HepG2 (cell line): ENCODE data around the gene KMT2A. TPM values are rescaled to one million over a fixed set of nuclear protein-coding genes. Genes with fewer than 3 reads are reported as not detected.

Experiments used
- ATAC-seq: fragments of 200-7000 bp; cut with Tn5 transposase; 3 replicates; pipeline ENCODE4 v1.9.1; 2020; ENCODE audit warnings: mild to moderate bottlenecking, moderate library complexity
- BruUV-seq: library from RNA; stranded (reverse); fragments of 400-500 nt; replicated peaks from 2 replicates; lab custom pipeline; 2021; lab: Mats Ljungman, UMichigan
- CTCF ChIA-PET: fragments of 300-600 bp; formaldehyde crosslinking; extraction: SDS; loops from one replicate; lab custom pipeline; 2021; ENCODE audit warnings: low total read pairs, inconsistent platforms, low intra/inter-chr PET ratio; lab: Yijun Ruan, JAX
- POLR2A ChIA-PET: fragments of 350-600 bp; sonication (Branson Sonifier 250); formaldehyde crosslinking; loops from one replicate; lab custom pipeline; 2020; ENCODE audit warnings: antibody characterized with exemption, inconsistent platforms; lab: Yijun Ruan, JAX
- DNase-seq: peaks from one replicate; pipeline ENCODE4 v3.0.0-alpha.2; 2015; ENCODE audit warnings: low spot score
- FAIRE-seq: peaks from 3 replicates; lab custom pipeline; 2011; peaks lifted over from hg19 to GRCh38; lab: Jason Lieb, UNC
- H2AFZ ChIP-seq: one replicate; pipeline ENCODE4 v1.6.1; 2011; ENCODE audit warnings: low read length, inconsistent platforms
- H3K27ac ChIP-seq: fragments of 300-600 bp; 3 replicates; pipeline ENCODE4 v1.8.0; 2011; ENCODE audit warnings: mixed run types, mild to moderate bottlenecking, mixed read lengths, low read length, inconsistent platforms; ENCODE audit not compliant: insufficient read depth; ENCODE audit errors: extremely low read length
- H3K27me3 ChIP-seq, 2 experiments: fragments of 200-600 bp in 1 of 2; 2 replicates in 1 of 2; 3 replicates in 1 of 2; pipeline versions ENCODE4 v1.6.0 to v1.8.0; 2011; ENCODE audit warnings: low read length in 2 of 2, mild to moderate bottlenecking in 2 of 2, moderate library complexity in 2 of 2, inconsistent platforms in 1 of 2; ENCODE audit not compliant: insufficient read depth in 2 of 2, control insufficient read depth in 1 of 2
- H3K36me3 ChIP-seq, 2 experiments: fragments of 200-600 bp in 1 of 2; replicated peaks in 1 of 2; 2 replicates in 1 of 2; 3 replicates in 1 of 2; pipeline versions ENCODE4 v1.5.1 to v1.8.0; 2011; ENCODE audit warnings: low read length in 2 of 2, inconsistent platforms in 1 of 2; ENCODE audit not compliant: insufficient read depth in 2 of 2, control insufficient read depth in 1 of 2
- H3K4me1 ChIP-seq: 2 replicates; pipeline ENCODE4 v1.5.1; 2012; ENCODE audit warnings: low read length, inconsistent platforms; ENCODE audit not compliant: insufficient read depth
- H3K4me2 ChIP-seq: 2 replicates; pipeline ENCODE4 v1.6.0; 2011; ENCODE audit warnings: low read depth, low read length, inconsistent platforms
- H3K4me3 ChIP-seq, 3 experiments: fragments of 200-600 bp in 1 of 3; sonication (generic), shearing (Covaris generic) in 1 of 3; replicated peaks in 1 of 3; 2 replicates each; pipeline ENCODE4 v1.5.1; 2011 to 2016; ENCODE audit warnings: low read length in 3 of 3, inconsistent platforms in 2 of 3, low read depth in 2 of 3, mild to moderate bottlenecking in 2 of 3, control low read depth in 1 of 3, mixed read lengths in 1 of 3; ENCODE audit not compliant: insufficient read depth in 1 of 3
- H3K79me2 ChIP-seq: one replicate; pipeline ENCODE4 v1.6.1; 2011; ENCODE audit warnings: low read length, inconsistent platforms; ENCODE audit not compliant: insufficient read depth
- H3K9ac ChIP-seq: 2 replicates; pipeline ENCODE4 v1.6.0; 2011; ENCODE audit warnings: mild to moderate bottlenecking, low read depth, low read length, inconsistent platforms; ENCODE audit not compliant: insufficient read depth
- H3K9me3 ChIP-seq: 2 replicates; pipeline ENCODE4 v1.5.1; 2012; ENCODE audit warnings: mild to moderate bottlenecking, low read length
- H4K20me1 ChIP-seq: 2 replicates; pipeline ENCODE4 v1.6.0; 2011; ENCODE audit warnings: inconsistent platforms, mild to moderate bottlenecking, low read length, moderate library complexity; ENCODE audit not compliant: insufficient read depth
- ATF4 ChIP-seq, 2 experiments: fragments of 450-650 bp in 1 of 2; sonication (generic) in 1 of 2; formaldehyde crosslinking; IDR thresholded peaks; 2 replicates each; pipeline versions ENCODE4 v1.5.0 to v1.8.0; 2020 to 2022; ENCODE audit warnings: mild to moderate bottlenecking in 1 of 2, missing genetic modification reagents in 1 of 2
- CEBPG ChIP-seq: IDR thresholded peaks from 2 replicates; pipeline ENCODE4 v1.6.1; 2016
- GPBP1L1 ChIP-seq: sonication (generic); formaldehyde crosslinking; IDR thresholded peaks from 2 replicates; pipeline ENCODE4 v1.5.0; 2020; ENCODE audit warnings: mild to moderate bottlenecking, missing genetic modification reagents
- HCFC1 ChIP-seq: fragments of 150-350 bp; IDR thresholded peaks from 2 replicates; pipeline ENCODE4 v1.6.1; 2014; ENCODE audit warnings: low read depth, low read length
- HNF4A ChIP-seq: sonication (generic); formaldehyde crosslinking; IDR thresholded peaks from 2 replicates; pipeline ENCODE4 v1.4.0; 2020; ENCODE audit warnings: missing genetic modification reagents
- MIER2 ChIP-seq: IDR thresholded peaks from 2 replicates; pipeline ENCODE4 v1.6.1; 2016; ENCODE audit warnings: missing biosample characterization, missing genetic modification reagents
- MTERF4 ChIP-seq: sonication (generic); formaldehyde crosslinking; IDR thresholded peaks from 2 replicates; pipeline ENCODE4 v1.8.0; 2023; ENCODE audit warnings: mild to moderate bottlenecking, missing genetic modification reagents
- NCOR1 ChIP-seq: fragments of 200-600 bp; sonication (generic); IDR thresholded peaks from 2 replicates; pipeline ENCODE4 v1.7.0; 2017; ENCODE audit warnings: antibody characterized with exemption, low read length, borderline replicate concordance
- PATZ1 ChIP-seq: sonication (generic); formaldehyde crosslinking; IDR thresholded peaks from 2 replicates; pipeline ENCODE4 v1.4.0; 2020; ENCODE audit warnings: missing genetic modification reagents
- STAG1 ChIP-seq: sonication (generic); formaldehyde crosslinking; IDR thresholded peaks from 2 replicates; pipeline ENCODE4 v1.4.0; 2020; ENCODE audit warnings: missing genetic modification reagents
- ZNF510 ChIP-seq: sonication (generic); formaldehyde crosslinking; IDR thresholded peaks from 2 replicates; pipeline ENCODE4 v1.4.0; 2020; ENCODE audit warnings: low read depth, mild to moderate bottlenecking, missing genetic modification reagents
- WGBS: methylation state at CpG from one replicate; pipeline ENCODE4 v1.1.6; 2017; ENCODE audit warnings: low lambda C conversion rate; 5-methylcytosine and 5-hydroxymethylcytosine counted together
- in situ Hi-C: cut with HindIII; loops from 2 replicates; pipeline ENCODE4 v1.10.0; 2017; ENCODE audit warnings: low pct_unique_long_range_greater_than_20kb; ENCODE audit not compliant: extremely low pct_ligation_motif_present
- intact Hi-C: fragments of 100-400 bp; cut with micrococcal nuclease; formaldehyde crosslinking; loops from one replicate; pipeline ENCODE4 v1.10.0; 2022; ENCODE audit not compliant: unreplicated experiment
- polyA plus RNA-seq, 8 experiments: library from polyadenylated mRNA; depleted of rRNA in 3 of 8; stranded (reverse) in 7 of 8; unstranded in 1 of 8; fragments of >200 nt; fragmentation: Illumina TruSeq in 4 of 8; extraction: Trizol in 4 of 8; gene quantifications; 2 replicates each; pipeline versions ENCODE4 v1.2.1 to v1.2.3, GENCODE V29; 2011 to 2016; ENCODE audit warnings: low read depth in 4 of 8, missing spikeins in 1 of 8, mixed read lengths in 1 of 8; ENCODE audit not compliant: insufficient read depth in 1 of 8
- total RNA-seq, 5 experiments: library from RNA; depleted of rRNA; stranded (reverse); fragments of >200 nt; fragmentation: Illumina TruSeq; extraction: Trizol; gene quantifications; 2 replicates each; pipeline ENCODE4 v1.2.3, GENCODE V29; 2016; ENCODE audit warnings: low read depth in 1 of 5

The KMT2A gene
- total and polyA plus RNA-seq, 2 of the 13 experiments (the other 11 are each of a cell fraction or from before 2014, with no cell fraction given): 12.4 to 20.0 TPM

- H3K27ac ChIP-seq: no peak overlapping the region
- TF ChIP-seq ZNF510 (CRISPR knock-in tag) (no peak), MTERF4 (no peak), GPBP1L1 (CRISPR knock-in tag) (no peak)
- no peak overlapping the region for H3K4me2 ChIP-seq
- H2AFZ ChIP-seq: no peak overlapping the region
- no peaks in the 10 kb centered on the region for H3K9me3 ChIP-seq
- BruUV-seq: no TSS peak
- peaks cover 19% of the 10 kb centered on the region for H3K4me1 ChIP-seq
- ChIA-PET CTCF (no interaction called here), POLR2A (no interaction called here)
- no peak overlapping the region for H3K4me3 ChIP-seq
- H3K9ac ChIP-seq: no peak overlapping the region
- H3K27me3 ChIP-seq: no peaks in the 10 kb centered on the region
- intact Hi-C loops (no loop called here), in situ Hi-C loops (no loop called here)
- 2% methylated on average over 1 of the region's 1 CpG for WGBS
- H3K36me3 ChIP-seq: no peaks in the 10 kb centered on the region
- no peak for FAIRE-seq
- DNase-seq: no peak
- no peaks in the 10 kb centered on the region for H4K20me1 ChIP-seq
- no peaks in the 10 kb centered on the region for H3K79me2 ChIP-seq
- ATAC-seq: no peak
Measured at GRCh38 chr11:118427707-118428106, 8.6 kb upstream of the KMT2A start.

GRCh38 chr11:118430956-118431355, 5.3 kb upstream of the KMT2A start:
- Histone ChIP-seq H3K27me3 (no peaks in the 10 kb centered on the region), H3K9ac (no peak overlapping the region), H4K20me1 (no peaks in the 10 kb centered on the region), H3K79me2 (no peaks in the 10 kb centered on the region), H3K4me1 (peaks cover 32% of the 10 kb centered on the region), H3K4me3 (no peak overlapping the region), H3K9me3 (no peaks in the 10 kb centered on the region), H3K36me3 (no peaks in the 10 kb centered on the region), H3K27ac (no peak overlapping the region), H2AFZ (no peak overlapping the region), H3K4me2 (peak overlapping the region; percentile 61)
- peak; percentile 63 for DNase-seq
- CTCF ChIA-PET: interaction anchor here (1.2 kb wide), 1 partner anchor 58 kb away, joined by 4 read pairs; no protein-coding TSS in a partner anchor
- POLR2A ChIA-PET: no interaction called here
- 2% methylated on average over 2 of the region's 2 CpGs for WGBS
- BruUV-seq: no TSS peak
- in situ Hi-C loops: no loop called here
- intact Hi-C loops: no loop called here
- ATAC-seq: no peak
- peak; percentile 39 for FAIRE-seq
- TF ChIP-seq PATZ1 (CRISPR knock-in tag) (peak; percentile 68; the same call in 1 of the 2 replicates), HCFC1 (no peak), HNF4A (CRISPR knock-in tag) (peak; percentile 42; the same call in 1 of the 2 replicates), NCOR1 (no peak), CEBPG (CRISPR knock-in tag) (peak; percentile 65), ATF4 (CRISPR knock-in tag; IDR thresholded peaks at IDR 0.05) (0 out of 4 replicates have a peak, but pooled peaks of 1 of the 2 experiments have one; percentile 22), STAG1 (peak; percentile 38), MIER2 (CRISPR knock-in tag) (0 out of 2 replicates have a peak, but pooled peaks have one; percentile 43)
